Body of pancreas (tissue), 4 donors: Measurements from ENCODE around the gene SEPHS1. TPM values are rescaled to one million over a fixed set of nuclear protein-coding genes. Genes with fewer than 3 reads are reported as not detected.
A peak's percentile ranks its signal among the peaks of the same experiment; 100 is the strongest.

ENCODE experiments used
- ATAC-seq: fragments of 150-250 bp; one replicate; pipeline ENCODE4 v1.9.1; 2016
- DNase-seq, 4 donors: peaks; one replicate each; pipeline ENCODE4 v3.0.0-alpha.2; 2019
- H3K27ac ChIP-seq, 4 donors: fragments of 200-600 bp; sonication (generic); 1 replicate in 3 of 4; 2 replicates in 1 of 4; pipeline versions ENCODE4 v1.5.1 to v1.6.1; 2016 to 2019; ENCODE audit warnings: mild to moderate bottlenecking in 1 of 4, mixed read lengths in 1 of 4, moderate library complexity in 1 of 4
- H3K27me3 ChIP-seq, 2 donors: fragments of 200-600 bp; sonication (generic); one replicate each; pipeline ENCODE4 v1.6.0; 2016; ENCODE audit warnings: mild to moderate bottlenecking in 1 of 2
- H3K36me3 ChIP-seq, 2 donors: fragments of 200-600 bp; sonication (generic); replicated peaks in 1 of 2; 2 replicates each; pipeline ENCODE4 v1.5.1; 2016; ENCODE audit warnings: low read depth in 2 of 2; ENCODE audit not compliant: insufficient read depth in 1 of 2
- H3K4me1 ChIP-seq: fragments of 200-600 bp; sonication (generic); one replicate; pipeline ENCODE4 v1.6.0; 2016
- H3K4me3 ChIP-seq, 2 donors: fragments of 200-600 bp; sonication (generic); 1 replicate in 1 of 2; 2 replicates in 1 of 2; pipeline ENCODE4 v1.5.1; 2016 to 2019
- H3K9me3 ChIP-seq, 3 donors: fragments of 200-600 bp; sonication (generic); 1 replicate in 2 of 3; 2 replicates in 1 of 3; pipeline ENCODE4 v1.5.1; 2016
- POLR2A ChIP-seq, 3 donors: fragments of 450-650 bp; IDR thresholded peaks; one replicate each; pipeline ENCODE4 v1.6.1; 2016; ENCODE audit warnings: antibody characterized with exemption in 3 of 3, mild to moderate bottlenecking in 2 of 3
- WGBS, 2 donors: methylation state at CpG; one replicate each; pipeline ENCODE4 v1.1.5; 2017; 5-methylcytosine and 5-hydroxymethylcytosine counted together
- intact Hi-C: fragments of 100-400 bp; cut with DNase I; formaldehyde crosslinking; loops from one replicate; pipeline ENCODE4 v1.15.1; 2023
- total RNA-seq, 2 donors: library from RNA; depleted of rRNA; stranded (reverse); fragments of >200 nt; gene quantifications; one replicate each; pipeline ENCODE4 v1.1.0, GENCODE V29; 2016
- TF ChIP-seq, protein P1 (sequence below), 7 experiments: fragments of 450-650 bp in 4 of 7; fragments of 200-600 bp in 3 of 7; sonication (generic) in 3 of 7; IDR thresholded peaks; one replicate each; pipeline ENCODE4 v1.5.1; 2016 to 2019; ENCODE audit warnings: antibody characterized with exemption in 7 of 7

Gene SEPHS1
- total RNA-seq, 2 donors from 2014 or later, result 17.6 to 21.8 TPM

DNA sequence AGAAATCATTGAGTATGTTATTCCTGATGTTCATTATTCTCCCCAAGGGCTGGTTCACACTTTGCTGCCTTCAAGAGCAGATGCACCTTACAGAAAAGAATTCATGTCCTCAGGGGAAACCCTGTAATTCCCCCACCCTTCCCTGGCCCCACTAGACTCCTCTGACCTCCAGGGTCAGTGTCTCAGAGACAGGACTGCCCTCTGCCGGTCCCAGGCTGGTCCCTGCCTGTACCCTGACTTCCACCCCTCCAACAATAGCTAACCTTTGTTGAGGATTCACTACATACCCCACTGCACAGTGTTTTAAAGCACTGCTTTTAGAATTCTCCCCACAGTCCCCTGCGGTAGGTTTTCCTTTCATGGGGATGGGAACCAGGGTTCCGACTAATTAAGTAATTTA, 4.4 kb upstream of the SEPHS1 start:
- DNase-seq, result peak in 1 of 4 donors; percentile 13
- Histone ChIP-seq H3K9me3 (no peaks in the 10 kb centered on the region), H3K36me3 (no peaks in the 10 kb centered on the region), H3K4me3 (no peak overlapping the region), H3K4me1 (peaks cover 6% of the 10 kb centered on the region), H3K27ac (no peak overlapping the region), H3K27me3 (no peaks in the 10 kb centered on the region)
- ATAC-seq, result no peak
- WGBS, 2 donors, result 26 to 31% methylated on average over 3 of the region's 3 CpGs
- intact Hi-C loops, result no loop called here
- TF ChIP-seq, protein P1, sequence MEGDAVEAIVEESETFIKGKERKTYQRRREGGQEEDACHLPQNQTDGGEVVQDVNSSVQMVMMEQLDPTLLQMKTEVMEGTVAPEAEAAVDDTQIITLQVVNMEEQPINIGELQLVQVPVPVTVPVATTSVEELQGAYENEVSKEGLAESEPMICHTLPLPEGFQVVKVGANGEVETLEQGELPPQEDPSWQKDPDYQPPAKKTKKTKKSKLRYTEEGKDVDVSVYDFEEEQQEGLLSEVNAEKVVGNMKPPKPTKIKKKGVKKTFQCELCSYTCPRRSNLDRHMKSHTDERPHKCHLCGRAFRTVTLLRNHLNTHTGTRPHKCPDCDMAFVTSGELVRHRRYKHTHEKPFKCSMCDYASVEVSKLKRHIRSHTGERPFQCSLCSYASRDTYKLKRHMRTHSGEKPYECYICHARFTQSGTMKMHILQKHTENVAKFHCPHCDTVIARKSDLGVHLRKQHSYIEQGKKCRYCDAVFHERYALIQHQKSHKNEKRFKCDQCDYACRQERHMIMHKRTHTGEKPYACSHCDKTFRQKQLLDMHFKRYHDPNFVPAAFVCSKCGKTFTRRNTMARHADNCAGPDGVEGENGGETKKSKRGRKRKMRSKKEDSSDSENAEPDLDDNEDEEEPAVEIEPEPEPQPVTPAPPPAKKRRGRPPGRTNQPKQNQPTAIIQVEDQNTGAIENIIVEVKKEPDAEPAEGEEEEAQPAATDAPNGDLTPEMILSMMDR (IDR thresholded peaks at IDR 0.05), result peak in 1 of 7 experiments; percentile 12
- TF ChIP-seq POLR2A (IDR thresholded peaks at IDR 0.05), result no peak

DNA sequence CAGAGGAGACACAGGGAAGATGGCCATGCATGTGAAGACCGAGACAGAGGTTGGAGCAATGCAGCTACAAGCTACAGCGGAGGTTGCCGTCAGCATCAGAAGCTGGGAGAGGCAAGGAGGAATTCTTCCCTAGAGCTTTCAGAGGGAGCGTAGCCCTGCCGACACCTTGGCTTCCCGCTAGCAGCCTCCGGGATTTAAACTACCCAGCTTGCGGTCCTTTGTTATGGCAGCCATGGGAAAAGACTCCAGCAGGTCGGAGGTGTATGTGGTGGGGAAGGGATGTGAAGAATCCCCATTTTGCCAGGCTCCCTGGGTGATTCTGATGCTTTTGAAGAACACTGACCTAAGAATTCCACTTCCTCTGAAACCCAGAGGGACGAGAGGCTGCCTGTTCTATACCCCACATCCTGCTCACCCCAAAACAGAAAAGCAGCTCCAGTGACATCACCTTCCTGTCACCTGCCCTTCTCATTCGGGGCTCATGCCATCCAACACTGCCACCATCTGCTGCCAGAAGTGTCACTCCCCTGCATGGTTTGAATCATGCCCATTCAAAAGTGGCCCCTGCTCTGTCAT, 3.3 kb upstream of the SEPHS1 start:
- whole genome bisulfite sequencing, 2 donors, result 63 to 70% methylated on average over 11 of the region's 11 CpGs
- TF ChIP-seq, protein P1 (IDR thresholded peaks at IDR 0.05), result no peak
- TF ChIP-seq POLR2A (IDR thresholded peaks at IDR 0.05), result no peak
- H3K4me1 ChIP-seq, result peaks cover 8% of the 10 kb centered on the region
- no peaks in the 10 kb centered on the region for H3K36me3 ChIP-seq
- H3K27me3 ChIP-seq, result no peaks in the 10 kb centered on the region
- H3K4me3 ChIP-seq, result no peak overlapping the region
- H3K9me3 ChIP-seq, result no peaks in the 10 kb centered on the region
- intact Hi-C loops, result no loop called here
- ATAC-seq (no peak), DNase-seq (no peak)
- H3K27ac ChIP-seq, result no peak overlapping the region

DNA sequence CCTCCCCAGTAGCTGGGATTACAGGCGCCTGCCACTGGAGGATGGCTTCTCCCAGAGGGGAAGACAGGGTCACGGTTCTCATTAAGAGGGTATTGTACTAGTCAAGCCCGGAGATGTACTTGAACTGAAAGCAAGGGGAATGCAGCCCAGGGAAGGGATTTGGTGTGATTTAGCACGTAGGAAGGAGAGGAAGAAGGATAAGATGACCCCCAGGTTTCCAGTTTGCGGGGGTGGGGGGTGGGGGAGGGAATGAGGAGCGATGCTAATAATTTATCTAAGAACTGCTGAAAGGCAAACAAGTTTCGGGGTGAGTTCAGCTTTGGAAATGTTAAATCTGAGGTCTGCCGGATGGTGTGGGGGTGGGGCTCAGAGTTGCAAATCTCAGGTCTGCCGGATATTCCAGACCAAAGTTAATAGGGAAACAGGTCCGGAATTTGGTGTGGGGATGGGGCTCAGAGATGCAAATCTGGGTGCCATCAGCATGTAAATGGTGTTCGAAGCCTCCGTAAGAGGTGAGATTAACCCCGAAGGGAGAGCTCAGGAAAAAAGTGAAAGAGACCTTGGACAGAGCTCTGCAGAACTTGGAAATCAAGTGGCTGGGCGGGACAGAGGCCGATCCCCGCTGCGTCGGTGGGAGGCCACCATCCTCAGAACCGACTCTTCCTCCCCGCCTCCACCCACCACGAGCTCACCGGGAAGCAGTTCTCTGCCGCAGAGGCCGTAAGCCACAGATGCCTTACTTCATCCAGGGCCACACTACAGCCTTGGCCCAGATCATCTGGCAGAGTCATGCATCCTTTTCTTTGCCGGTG, 1.6 kb upstream of the SEPHS1 start:
- Histone ChIP-seq H3K4me3 (peak overlapping the region; percentile 9 to 74), H3K36me3 (no peaks in the 10 kb centered on the region), H3K27ac (peak overlapping the region in 3 of 4 donors; percentile 85 to 98 (median 97)), H3K27me3 (no peaks in the 10 kb centered on the region), H3K9me3 (no peaks in the 10 kb centered on the region), H3K4me1 (peaks cover 22% of the 10 kb centered on the region)
- TF ChIP-seq POLR2A (IDR thresholded peaks at IDR 0.05), result peak in 2 of 3 donors; percentile 20 to 33
- TF ChIP-seq, protein P1 (IDR thresholded peaks at IDR 0.05), result no peak
- ATAC-seq (no peak), DNase-seq (peak; percentile 44 to 63 (median 53))
- 3% methylated on average over 16 to 25 of the region's 25 CpGs for WGBS, 2 donors
- intact Hi-C loops, result no loop called here

DNA sequence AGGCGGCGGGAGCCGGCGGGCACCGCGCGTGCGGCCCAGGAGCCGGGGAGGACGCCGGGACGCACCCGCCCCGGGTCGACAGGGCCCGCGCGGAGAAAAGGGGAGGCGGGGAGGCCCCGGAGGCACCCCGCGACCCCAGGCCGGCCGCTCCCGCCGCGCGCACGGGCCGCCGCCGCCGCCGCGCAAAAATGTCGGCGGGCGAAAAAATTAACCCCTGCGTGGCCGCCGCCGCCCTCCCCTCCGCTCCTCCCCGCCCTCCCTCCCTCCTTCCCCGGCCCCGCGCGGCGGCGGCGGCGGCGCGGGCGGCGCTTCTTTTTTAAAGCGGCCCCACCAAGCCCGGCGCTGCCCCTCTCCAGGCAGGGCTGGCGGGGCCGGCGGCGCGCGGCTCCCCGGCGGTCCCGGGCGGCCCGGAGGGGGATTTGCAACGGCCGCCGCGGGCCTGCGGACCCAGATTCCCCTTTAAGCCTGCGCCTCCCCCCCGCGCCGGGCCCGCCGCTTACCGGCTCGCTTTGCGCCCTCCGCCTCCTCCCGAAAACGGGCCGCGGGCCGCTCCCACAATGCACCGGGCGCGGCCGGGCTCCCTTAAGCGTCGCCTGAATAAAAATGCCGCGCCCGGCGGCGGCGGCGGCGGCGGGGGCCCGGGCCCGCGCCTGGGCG, 465 bp downstream of the SEPHS1 start:
- peak overlapping the region in 1 of 2 donors; percentile 82 for H3K4me3 ChIP-seq
- ATAC-seq (peak; percentile 85), DNase-seq (peak; percentile 83 to 87 (median 86))
- no peaks in the 10 kb centered on the region for H3K27me3 ChIP-seq
- H3K4me1 ChIP-seq, result peaks cover 22% of the 10 kb centered on the region
- intact Hi-C loops, result no loop called here
- TF ChIP-seq, protein P1 (IDR thresholded peaks at IDR 0.05), result peak in 1 of 7 experiments; percentile 9
- TF ChIP-seq POLR2A (IDR thresholded peaks at IDR 0.05), result no peak
- H3K36me3 ChIP-seq, result no peaks in the 10 kb centered on the region
- WGBS, 2 donors, result 1% methylated on average over 65 of the region's 109 CpGs; no CpG with 5 or more reads in 1 of the 2 donors
- peak overlapping the region; percentile 85 to 98 (median 94) for H3K27ac ChIP-seq
- H3K9me3 ChIP-seq, result no peaks in the 10 kb centered on the region
